NB4 (cell line): ENCODE data around the gene SIM2.

Experiments used
- MYC ChIP-seq: IDR thresholded peaks from 2 replicates; pipeline ENCODE4 v1.6.1; 2011; ENCODE audit warnings: low read depth, low read length
- TF ChIP-seq, protein P1 (sequence below): IDR thresholded peaks from one replicate; pipeline ENCODE4 v1.5.1; 2012; ENCODE audit warnings: low read depth, low read length

DNA sequence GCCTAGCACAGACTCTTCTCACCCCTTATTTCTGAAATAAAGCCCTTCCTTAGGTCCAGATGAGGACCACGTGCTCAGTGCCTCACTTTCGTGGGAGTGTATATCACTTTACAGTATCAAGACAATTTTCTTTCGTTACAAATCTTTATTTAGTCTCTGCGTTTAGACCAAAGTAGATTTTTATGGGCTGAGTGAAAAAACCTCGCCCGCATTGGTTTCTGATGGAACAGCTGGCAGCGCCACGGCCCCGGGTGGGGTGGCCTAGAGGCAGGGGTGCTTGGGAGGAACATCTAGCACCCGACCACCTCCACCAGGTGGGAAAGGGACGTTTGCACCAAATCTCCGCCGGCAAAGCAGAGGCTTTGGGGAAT is 7.6 kb downstream of the SIM2 start:
- TF ChIP-seq MYC: no peak
- TF ChIP-seq, protein P1, sequence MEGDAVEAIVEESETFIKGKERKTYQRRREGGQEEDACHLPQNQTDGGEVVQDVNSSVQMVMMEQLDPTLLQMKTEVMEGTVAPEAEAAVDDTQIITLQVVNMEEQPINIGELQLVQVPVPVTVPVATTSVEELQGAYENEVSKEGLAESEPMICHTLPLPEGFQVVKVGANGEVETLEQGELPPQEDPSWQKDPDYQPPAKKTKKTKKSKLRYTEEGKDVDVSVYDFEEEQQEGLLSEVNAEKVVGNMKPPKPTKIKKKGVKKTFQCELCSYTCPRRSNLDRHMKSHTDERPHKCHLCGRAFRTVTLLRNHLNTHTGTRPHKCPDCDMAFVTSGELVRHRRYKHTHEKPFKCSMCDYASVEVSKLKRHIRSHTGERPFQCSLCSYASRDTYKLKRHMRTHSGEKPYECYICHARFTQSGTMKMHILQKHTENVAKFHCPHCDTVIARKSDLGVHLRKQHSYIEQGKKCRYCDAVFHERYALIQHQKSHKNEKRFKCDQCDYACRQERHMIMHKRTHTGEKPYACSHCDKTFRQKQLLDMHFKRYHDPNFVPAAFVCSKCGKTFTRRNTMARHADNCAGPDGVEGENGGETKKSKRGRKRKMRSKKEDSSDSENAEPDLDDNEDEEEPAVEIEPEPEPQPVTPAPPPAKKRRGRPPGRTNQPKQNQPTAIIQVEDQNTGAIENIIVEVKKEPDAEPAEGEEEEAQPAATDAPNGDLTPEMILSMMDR: no peak
